ENCODE data around the gene UBE2L5. TPM values are rescaled to one million over a fixed set of nuclear protein-coding genes. Genes with fewer than 3 reads are reported as not detected.
A peak's percentile ranks its signal among the peaks of the same experiment; 100 is the strongest.

Gene UBE2L5
- total RNA-seq, 1 experiment from 2014 or later, result not detected

GRCh38 chr13:30421093-30422053 lies 920 bp upstream of the UBE2L5 start:
- TF ChIP-seq EZH2 (IDR thresholded peaks at IDR 0.05; ENCODE audit: low read length, unreplicated experiment), result no peak
- no peak for TF ChIP-seq CTCF (conservative IDR thresholded peaks at IDR 0.05; ENCODE audit: low read depth, low read length)
- no peak for TF ChIP-seq EZH2phosphoT487 (IDR thresholded peaks at IDR 0.05; ENCODE audit: borderline replicate concordance, low read length)
- Histone ChIP-seq H3F3A (ENCODE audit: low read length, unreplicated experiment) (no peaks in the 10 kb centered on the region), H3K9me3 (ENCODE audit: low read length) (no peaks in the 10 kb centered on the region), H3K4me3 (ENCODE audit: low read length) (peak overlapping the region; percentile 82), H3K4me1 (ENCODE audit: insufficient read depth, low read length) (peaks cover 16% of the 10 kb centered on the region), H3K27ac (ENCODE audit: low read length) (peak overlapping the region; percentile 42), H3K4me2 (ENCODE audit: low read length) (peak overlapping the region; percentile 96), H4K20me1 (ENCODE audit: low read length) (no peaks in the 10 kb centered on the region), H3K36me3 (ENCODE audit: low read depth, low read length) (no peaks in the 10 kb centered on the region), H3K27me3 (ENCODE audit: low read length) (no peaks in the 10 kb centered on the region), H3K79me2 (ENCODE audit: low read length) (no peaks in the 10 kb centered on the region), H3K9me2 (replicated peaks; ENCODE audit: low read length) (no peaks in the 10 kb centered on the region), H2AFZ (ENCODE audit: low read length) (peak overlapping the region; percentile 97), H3K9ac (ENCODE audit: low read length) (peak overlapping the region; percentile 62)
- intact Hi-C loops (cut with micrococcal nuclease), result loop anchor here (1.0 to 5.0 kb wide), 3 partner anchors 39 to 196 kb away; partner anchors contain the start of gene USPL1
- CTCF ChIA-PET, result interaction anchor here (0.6 to 0.7 kb wide), 2 partner anchors 26 to 289 kb away, joined by 3 read pairs; no protein-coding TSS in a partner anchor
- BruUV-seq (replicated peaks), result TSS peak; percentile 78
- DNase-seq (peak; percentile 72), ATAC-seq (peak; percentile 78)
- POLR2A ChIA-PET (ENCODE audit: unreplicated experiment), result interaction anchor here (0.6 kb wide), 4 partner anchors 27 to 650 kb away, joined by 3 to 7 read pairs (median 5); no protein-coding TSS in a partner anchor

- Histone ChIP-seq H3K9me3 (ENCODE audit: low read length) (no peaks in the 10 kb centered on the region), H2AFZ (ENCODE audit: low read length) (no peak overlapping the region), H3K27ac (ENCODE audit: low read length) (no peak overlapping the region), H3K27me3 (ENCODE audit: low read length) (no peaks in the 10 kb centered on the region), H3K4me1 (ENCODE audit: insufficient read depth, low read length) (peaks cover 16% of the 10 kb centered on the region), H4K20me1 (ENCODE audit: low read length) (no peaks in the 10 kb centered on the region), H3K4me3 (ENCODE audit: low read length) (no peak overlapping the region), H3K36me3 (ENCODE audit: low read depth, low read length) (no peaks in the 10 kb centered on the region), H3K9ac (ENCODE audit: low read length) (no peak overlapping the region), H3K79me2 (ENCODE audit: low read length) (no peaks in the 10 kb centered on the region), H3K4me2 (ENCODE audit: low read length) (no peak overlapping the region), H3K9me2 (replicated peaks; ENCODE audit: low read length) (no peaks in the 10 kb centered on the region), H3F3A (ENCODE audit: low read length, unreplicated experiment) (no peaks in the 10 kb centered on the region)
- DNase-seq, result no peak
- ATAC-seq, result no peak
- no peak for TF ChIP-seq EZH2 (IDR thresholded peaks at IDR 0.05; ENCODE audit: low read length, unreplicated experiment)
- no peak for TF ChIP-seq CTCF (conservative IDR thresholded peaks at IDR 0.05; ENCODE audit: low read depth, low read length)
- no peak for TF ChIP-seq EZH2phosphoT487 (IDR thresholded peaks at IDR 0.05; ENCODE audit: borderline replicate concordance, low read length)
- POLR2A ChIA-PET (ENCODE audit: unreplicated experiment), result no interaction called here
- no TSS peak for BruUV-seq (replicated peaks)
- intact Hi-C loops (cut with micrococcal nuclease), result loop anchor here (5.0 kb wide), 1 partner anchor 148 kb away; no protein-coding TSS in a partner anchor
- CTCF ChIA-PET, result no interaction called here
Measured at GRCh38 chr13:30423891-30424290, 1.6 kb downstream of the UBE2L5 start.

Measured in PC-3 (cell line).